HG03025 (cell line): ENCODE measurements around the gene CMTM1.
"Not testable (repeated sequence)": the region's sequence is repeated elsewhere in the genome, so short reads cannot be mapped to it uniquely, and the experiment has no call there.

ENCODE experiments used
- ATAC-seq: cut with Tn5 transposase; IDR thresholded peaks from one replicate; pipeline ENCODE4 v1.9.1; 2021; ENCODE audit warnings: mild to moderate bottlenecking, moderate library complexity; ENCODE audit not compliant: unreplicated experiment, low FRiP score

CMTM1 gene

DNA sequence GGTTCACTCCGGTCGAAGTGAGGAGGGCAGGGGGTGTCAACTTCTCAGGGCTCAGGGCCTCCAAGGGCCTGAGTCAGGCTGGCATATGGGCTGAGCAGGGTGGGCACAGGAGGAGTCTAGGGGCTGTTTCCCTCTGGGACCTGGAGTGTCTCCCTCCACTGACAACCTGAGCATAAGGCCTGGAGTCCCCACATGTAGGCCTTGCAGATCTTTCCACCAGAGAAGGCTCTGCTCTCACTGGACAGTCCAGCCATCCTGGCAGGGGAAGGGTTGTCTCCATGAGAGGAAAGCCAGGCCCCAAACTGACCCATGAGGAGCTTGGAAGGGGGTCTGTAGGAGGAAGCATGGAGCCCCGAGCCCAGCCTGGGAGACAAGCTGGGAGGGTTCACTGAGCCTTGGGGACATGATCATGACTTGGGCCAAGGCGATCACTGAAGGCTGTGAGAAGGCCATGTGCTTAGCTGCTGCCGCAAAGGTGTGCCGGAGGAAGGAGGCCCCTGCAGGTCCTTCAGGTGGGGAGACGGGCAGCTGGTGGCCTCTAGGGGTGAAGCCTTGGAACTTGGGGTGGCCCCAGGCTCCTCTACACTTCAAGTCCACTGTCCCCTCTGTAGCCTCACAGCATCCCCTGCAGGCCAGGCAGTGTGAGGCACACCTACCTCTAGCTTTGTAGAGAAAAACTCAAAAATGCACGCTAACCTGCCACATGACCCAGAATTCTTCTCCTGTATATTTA is 22.9 kb downstream of the CMTM1 start:
- ATAC-seq, result peak; percentile 77

GRCh38 chr16:66590322-66590721 is 24.1 kb downstream of the CMTM1 start:
- ATAC-seq, result no peak

DNA sequence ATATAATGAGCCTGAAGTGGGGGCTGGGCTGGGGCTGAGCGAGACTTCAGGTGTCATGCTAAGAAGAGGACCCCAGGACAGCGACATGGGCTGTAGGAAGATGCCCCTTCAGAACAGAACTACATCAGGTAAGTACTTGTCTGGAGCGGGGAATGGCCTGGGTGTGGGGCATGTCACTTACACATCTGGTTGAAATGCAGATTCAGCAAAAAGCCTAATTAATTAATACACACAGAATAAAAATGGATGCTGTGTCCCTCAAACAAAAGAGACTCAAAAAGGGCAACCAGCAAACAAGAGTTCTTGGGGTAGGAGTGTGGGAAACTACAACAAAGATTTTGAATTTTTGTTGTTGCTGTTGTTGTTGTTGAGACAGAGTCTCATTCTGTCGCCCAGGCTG is 24.8 kb downstream of the CMTM1 start:
- ATAC-seq, result no peak

DNA sequence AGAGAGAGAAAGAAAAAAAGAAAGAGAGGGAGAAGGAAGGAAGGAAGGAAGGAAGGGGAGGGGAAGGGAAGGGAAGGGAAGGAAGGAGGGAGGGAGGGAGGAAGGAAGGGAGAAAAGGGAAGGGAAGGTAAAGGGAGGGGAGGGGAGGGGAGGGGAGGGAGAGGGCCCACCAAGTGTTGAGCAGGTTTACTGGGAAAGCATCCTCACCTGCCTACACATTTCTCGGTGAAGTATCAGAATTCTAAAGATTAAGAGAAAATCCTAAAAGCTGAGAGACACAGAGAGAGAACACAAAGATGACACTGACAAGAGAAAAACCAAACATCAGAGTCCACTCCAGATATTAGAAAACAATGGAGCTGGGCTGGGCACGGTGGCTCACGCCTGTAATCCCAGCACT is 26.0 kb downstream of the CMTM1 start:
- no peak for ATAC-seq

DNA sequence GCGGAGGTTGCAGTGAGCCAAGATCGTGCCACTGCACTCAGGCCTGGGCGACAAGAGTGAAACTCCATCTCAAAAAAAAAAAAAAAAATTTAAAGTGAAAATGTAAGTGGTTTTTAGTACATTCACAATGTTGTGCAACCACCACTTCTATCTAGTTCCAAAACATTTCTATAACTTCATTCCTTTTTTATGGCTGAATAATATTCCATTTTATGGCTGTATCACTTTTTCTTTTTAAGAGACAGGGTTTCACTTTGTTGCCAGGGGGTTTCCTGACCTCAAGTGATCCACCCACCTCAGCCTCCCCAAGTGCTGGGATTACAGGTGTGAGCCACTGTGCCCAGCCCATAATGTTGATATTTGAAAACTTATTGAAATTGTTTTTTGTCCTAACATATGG is 26.6 kb downstream of the CMTM1 start:
- no peak for ATAC-seq

GRCh38 chr16:66594739-66595138 is 28.5 kb downstream of the CMTM1 start:
- no peak for ATAC-seq

DNA sequence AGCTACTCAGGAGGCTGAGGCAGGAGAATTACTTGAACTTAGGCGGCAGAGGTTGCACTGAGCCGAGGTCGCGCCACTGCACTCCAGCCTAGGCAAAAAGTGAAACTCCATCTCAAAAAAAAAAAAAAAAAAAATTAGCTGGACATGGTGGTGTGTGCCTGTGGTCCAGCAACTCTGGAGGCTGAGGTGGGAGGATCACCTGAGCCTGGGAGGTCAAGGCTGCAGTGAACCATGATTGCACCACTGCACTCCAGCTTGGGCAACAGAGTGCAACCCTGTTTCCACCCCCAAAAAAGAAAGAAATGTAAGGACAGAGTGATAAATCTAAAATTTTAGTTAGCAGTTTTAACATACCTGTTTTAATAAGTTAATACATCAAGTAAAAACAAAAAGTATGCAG is 30.3 kb downstream of the CMTM1 start:
- not testable (repeated sequence) for ATAC-seq

DNA sequence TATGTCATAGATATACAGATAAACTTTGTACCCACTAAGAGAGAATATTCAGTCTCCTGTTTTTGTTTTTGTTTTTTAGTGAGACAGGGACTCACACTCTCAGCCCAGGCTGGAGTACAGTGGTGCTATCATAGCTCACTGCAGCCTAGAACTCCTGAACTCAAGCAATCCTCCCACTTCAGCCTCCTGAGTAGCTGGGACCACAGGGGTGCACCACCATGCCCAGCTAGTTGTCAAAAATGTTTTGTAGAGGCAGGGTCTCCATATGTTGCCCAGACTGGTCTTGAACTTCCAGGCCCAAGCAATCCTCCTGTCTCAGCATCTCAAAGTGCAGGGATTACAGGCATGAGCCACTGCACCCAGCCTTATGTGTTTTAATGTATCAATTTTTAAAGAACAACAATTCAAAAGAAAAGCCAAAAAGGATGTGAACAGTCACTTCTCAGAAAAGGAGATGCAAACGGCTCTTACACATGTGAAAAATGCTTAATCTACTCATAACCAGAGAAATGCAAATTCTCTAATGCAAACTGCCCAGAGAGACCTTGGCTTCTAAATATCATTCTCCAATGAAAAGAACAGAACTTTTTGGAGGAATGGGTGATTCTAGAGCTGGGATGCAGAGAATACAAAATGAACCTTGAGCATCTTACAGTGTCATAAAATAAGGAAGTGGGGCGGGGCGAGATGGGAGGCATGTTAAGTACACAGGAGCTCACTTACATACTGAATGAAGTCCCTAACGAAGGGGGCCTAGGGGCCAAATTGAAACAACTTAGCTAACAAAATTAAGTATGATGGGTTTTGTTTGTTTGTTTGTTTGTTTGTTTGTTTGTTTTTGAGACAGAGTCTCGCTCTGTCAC is 31.0 kb downstream of the CMTM1 start:
- ATAC-seq, result no peak

GRCh38 chr16:66598111-66598510 is 31.9 kb downstream of the CMTM1 start:
- ATAC-seq, result no peak

DNA sequence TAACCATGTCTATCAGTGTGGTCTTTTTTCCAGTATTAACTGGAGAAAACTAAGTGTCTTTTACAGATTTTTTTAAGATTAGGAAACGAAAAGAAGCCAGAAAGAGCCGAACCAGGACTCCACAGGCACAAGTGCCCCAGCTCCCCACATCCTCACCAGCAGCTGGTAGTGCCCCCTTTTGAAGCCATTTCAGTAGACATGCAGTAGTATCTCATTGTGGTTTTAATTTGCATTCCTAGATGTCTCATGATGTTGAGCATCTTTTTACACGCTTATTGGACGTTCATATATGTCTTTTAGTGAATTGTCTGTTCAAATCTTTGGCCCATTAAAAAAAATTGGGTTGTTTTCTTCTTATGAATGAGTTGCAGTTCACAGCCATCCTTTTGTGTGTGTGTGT is 33.5 kb downstream of the CMTM1 start:
- ATAC-seq, result no peak

GRCh38 chr16:66600477-66600876 is 34.2 kb downstream of the CMTM1 start:
- no peak for ATAC-seq

- no peak for ATAC-seq
Measured at GRCh38 chr16:66601471-66601870, 35.2 kb downstream of the CMTM1 start.

DNA sequence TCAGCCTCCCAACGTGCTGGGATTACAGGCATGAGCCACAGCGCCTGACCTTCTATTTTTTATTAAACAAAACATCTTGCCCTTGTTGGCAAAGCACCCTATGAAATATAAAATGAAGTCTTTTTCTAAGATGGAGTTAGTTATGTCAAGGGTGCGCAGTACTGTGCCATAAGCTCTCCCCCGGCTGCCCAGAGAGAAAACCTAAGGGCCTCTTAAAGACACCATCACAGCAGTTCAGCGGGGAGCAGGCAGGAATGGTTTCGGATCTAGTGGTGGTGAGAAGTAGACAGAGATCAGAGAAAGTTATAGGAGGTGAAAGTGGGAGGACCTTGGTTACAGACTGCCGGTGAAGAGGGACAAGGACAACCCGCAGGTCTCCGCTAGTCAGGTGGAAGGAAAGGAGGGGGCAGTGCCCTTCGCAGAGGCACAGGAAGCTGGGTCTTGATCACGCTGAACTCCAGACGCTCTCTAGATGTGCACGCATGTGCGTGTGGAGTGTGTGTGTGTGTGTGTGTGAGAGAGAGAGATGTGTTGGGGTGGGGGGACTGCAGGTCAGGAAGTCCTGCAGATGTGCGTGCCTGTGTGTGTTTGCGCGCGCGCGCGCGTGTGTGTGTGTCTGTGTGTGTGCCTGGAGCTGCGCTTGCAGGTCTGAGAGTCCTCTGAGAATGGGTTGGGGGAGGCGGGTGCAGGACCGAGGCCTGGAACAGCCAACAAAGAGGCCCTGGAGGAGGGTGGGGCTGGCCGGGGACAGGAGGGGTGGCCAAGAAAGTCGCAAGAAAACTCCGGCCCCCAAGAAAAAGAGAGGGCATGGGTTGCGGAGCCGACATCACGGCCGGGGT is 37.5 kb downstream of the CMTM1 start:
- ATAC-seq, result no peak

GRCh38 chr16:66604376-66605176 is 38.3 kb downstream of the CMTM1 start, which contains the start of gene CMTM3:
Gene CMTM3, plus strand, starts transcription at chr16:66604704. Its CDS starts 102 bp downstream, at chr16:66604806.
- ATAC-seq, result peak; percentile 52

DNA sequence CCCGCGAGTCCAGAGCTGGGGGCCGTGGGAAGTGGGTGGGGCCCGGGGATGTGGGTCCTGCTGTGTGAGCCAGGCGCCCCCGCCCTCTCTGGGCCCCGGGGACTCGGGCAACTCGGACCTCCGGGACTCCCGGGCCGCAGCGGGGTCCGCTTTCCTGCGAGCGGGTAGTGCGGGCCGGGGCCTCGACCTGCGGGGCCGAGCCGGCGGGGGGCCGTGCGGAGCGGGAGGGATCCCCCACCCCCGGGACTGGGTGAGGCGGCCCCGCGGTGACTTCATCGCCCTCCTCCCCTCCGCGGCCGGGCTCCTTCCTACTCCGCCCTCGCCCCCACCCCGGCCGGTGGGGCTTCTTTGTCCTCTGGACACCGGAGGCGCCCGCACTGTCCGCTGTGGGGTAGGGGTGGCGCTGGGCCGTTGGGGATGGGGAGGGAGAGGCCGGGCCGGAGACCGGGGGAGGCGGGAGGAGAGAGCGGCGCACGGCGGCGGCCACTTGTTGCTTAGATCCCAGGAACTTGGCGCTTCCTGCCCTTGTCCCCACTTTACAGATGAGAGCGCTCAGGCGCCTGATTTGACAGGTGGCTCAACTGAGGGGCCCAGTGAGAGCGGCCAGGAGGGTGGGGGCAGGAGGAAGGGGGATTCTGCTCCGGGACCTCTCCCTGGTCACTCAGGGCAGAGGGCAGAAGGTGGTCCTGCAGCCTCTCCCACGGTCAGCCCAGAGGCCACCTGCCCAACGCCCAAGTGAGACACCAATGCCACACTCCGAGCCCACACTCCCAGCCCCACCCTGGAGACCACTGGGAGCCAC is 39.1 kb downstream of the CMTM1 start:
- peak; percentile 15 for ATAC-seq

GRCh38 chr16:66605979-66606751 is 39.9 kb downstream of the CMTM1 start:
- no peak for ATAC-seq

DNA sequence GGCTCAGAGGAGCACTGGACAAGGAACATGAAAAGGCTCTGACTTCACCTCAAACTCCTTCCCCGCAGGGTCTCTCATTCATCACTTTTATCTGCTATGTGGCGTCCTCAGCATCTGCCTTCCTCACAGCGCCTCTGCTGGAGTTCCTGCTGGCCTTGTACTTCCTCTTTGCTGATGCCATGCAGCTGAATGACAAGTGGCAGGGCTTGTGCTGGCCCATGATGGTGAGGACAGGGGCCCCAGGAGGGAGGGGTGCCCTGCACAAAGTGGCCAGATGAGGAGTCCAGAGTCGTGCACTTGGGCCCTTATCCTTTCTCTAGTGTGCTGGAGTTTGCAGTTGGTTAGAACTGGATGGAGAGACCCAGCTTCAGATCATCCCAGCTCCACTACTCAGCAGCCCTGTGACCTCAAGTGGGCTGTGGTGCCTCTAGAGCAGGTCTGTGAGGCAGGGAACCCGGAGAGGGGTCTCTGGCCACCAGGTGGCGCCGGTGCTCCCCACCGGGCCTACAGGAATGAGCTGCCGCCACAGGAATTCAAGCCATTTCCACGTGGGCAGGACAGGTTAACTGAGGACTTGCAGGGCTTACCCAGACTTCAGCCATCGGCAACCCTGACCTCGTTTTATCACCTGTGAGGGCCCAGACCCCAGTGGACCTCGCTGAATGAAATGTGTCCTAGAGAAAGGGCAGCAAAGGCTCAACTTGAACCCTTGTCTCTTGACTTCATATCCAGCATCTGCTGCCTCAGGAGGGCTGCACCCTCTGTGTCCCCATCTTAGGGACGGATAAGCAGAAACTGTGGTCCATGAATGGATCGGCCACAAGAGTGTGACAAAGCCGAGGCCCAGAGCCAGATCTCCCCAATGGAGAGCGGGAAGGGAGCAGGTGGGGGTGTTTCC is 42.3 kb downstream of the CMTM1 start:
- no peak for ATAC-seq

GRCh38 chr16:66609139-66609510 is 42.9 kb downstream of the CMTM1 start:
- no peak for ATAC-seq
